Measurements from ENCODE around the gene EFNA2. TPM values are rescaled to one million over a fixed set of nuclear protein-coding genes. Genes with fewer than 3 reads are reported as not detected.
"Not testable (repeated sequence)": the region's sequence is repeated elsewhere in the genome, so short reads cannot be mapped to it uniquely, and the experiment has no call there.

EFNA2 gene
- total and polyA plus RNA-seq, 9 donors = 0.11 TPM; not detected in 8

DNA sequence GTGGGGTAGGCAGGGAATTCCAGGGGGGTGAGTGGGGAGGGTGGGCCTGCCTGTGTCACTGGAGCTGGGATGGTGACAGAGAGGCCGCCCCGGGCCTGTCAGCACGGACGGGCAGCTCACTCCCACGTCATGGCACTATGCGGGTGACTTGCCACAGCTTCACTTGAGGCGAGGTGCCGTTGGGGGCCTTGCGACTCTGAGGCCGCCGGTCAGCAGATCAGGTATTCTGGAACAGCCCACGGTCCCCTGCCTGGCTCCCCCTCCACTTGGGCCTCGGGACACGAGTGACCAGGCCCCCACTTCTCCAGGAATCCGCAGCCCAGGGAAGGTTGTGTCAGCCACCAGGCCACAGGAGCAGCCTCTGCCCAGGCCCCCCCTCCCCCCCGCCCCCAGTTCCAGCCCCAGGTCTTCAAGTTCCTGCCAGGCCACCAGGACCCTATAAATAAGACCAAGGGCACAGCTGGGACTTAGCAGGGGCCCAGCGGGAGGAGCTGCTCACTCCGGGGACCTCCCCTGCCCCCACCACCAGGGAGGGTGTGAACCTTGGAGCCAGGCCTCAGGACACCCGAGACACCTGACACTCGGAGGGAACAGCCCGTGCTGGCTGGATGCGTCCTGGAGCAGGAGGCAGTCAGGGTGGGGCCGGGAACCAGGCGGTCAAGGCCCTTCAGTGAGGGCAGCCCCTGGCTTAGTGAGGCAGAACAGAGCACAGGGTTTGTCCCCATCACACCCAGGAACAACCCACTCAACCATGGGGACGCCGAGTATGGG is 40.0 kb upstream of the EFNA2 start:
- 59 to 69% (median 60%) methylated on average over 20 to 26 of the region's 26 CpGs for WGBS, 3 donors
- Histone ChIP-seq H3K36me3 (no peaks in the 10 kb centered on the region), H3K9me3 (no peaks in the 10 kb centered on the region), H3K27ac (peak overlapping the region; percentile 86 to 92), H3K4me3 (no peak overlapping the region), H3K4me1 (ENCODE audit: insufficient read depth) (peaks cover 21% of the 10 kb centered on the region), H3K27me3 (no peaks in the 10 kb centered on the region)
- DNase-seq = peak; percentile 74 to 91 (median 89)
- TF ChIP-seq EP300 (IDR thresholded peaks at IDR 0.05) (no peak), POLR2A (IDR thresholded peaks at IDR 0.05) (peak; percentile 49)
- TF ChIP-seq, protein P1, sequence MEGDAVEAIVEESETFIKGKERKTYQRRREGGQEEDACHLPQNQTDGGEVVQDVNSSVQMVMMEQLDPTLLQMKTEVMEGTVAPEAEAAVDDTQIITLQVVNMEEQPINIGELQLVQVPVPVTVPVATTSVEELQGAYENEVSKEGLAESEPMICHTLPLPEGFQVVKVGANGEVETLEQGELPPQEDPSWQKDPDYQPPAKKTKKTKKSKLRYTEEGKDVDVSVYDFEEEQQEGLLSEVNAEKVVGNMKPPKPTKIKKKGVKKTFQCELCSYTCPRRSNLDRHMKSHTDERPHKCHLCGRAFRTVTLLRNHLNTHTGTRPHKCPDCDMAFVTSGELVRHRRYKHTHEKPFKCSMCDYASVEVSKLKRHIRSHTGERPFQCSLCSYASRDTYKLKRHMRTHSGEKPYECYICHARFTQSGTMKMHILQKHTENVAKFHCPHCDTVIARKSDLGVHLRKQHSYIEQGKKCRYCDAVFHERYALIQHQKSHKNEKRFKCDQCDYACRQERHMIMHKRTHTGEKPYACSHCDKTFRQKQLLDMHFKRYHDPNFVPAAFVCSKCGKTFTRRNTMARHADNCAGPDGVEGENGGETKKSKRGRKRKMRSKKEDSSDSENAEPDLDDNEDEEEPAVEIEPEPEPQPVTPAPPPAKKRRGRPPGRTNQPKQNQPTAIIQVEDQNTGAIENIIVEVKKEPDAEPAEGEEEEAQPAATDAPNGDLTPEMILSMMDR (IDR thresholded peaks at IDR 0.05) = peak in 1 of 3 donors; percentile 20
- intact Hi-C loops (cut with DNase I) = loop anchor here in 2 of 4 donors (2.0 to 10.0 kb wide), 3 partner anchors 21 to 799 kb away; partner anchors contain the start of genes CNN2 (in 1 of the 2), RNU6-2 (in 1 of the 2) and TMEM259 (in 1 of the 2)

DNA sequence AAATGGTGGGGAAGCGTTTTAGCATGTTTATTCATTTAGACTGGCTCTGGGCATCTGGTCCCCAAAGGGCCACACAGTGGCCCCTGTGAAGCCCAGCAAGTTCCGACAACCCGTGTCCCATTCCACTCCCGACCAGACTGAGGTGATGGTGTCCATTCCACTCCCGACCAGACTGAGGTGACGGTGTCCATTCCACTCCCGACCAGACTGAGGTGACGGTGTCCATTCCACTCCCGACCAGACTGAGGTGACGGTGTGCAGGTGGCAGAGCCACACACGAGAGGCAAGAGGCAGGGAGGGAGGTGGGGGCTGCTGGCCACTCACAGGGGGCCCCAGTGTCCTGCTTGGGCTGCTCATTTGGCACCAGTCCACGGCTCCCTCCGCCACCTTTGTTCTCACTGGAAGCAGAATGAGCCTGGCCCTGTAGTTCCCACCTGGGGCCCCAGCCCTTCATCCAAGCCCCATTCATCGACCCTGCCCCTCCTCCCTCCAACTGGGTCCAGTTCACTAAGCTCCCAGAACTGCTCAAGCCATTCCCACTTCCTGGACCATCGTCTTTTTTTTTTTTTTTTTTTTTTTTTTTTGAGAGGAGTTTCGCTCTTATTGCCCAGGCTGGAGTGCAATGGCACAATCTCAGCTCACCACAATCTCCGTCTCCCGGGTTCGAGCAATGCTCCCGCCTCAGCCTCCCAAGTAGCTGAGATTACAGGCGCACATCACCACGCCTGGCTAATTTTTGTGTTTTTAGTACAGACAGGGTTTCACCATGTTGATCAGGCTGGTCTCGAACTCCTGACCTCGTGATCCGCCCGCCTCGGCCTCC is 39.2 kb upstream of the EFNA2 start:
- intact Hi-C loops (cut with DNase I) = loop anchor here in 1 of 4 donors (10.0 kb wide), 2 partner anchors 222 to 798 kb away; partner anchors contain the start of genes CNN2, RNU6-2 and TMEM259
- 67 to 78% (median 76%) methylated on average over 24 to 27 of the region's 27 CpGs for WGBS, 3 donors
- not testable (repeated sequence) for H3K9me3 ChIP-seq, H3K27me3 ChIP-seq, H3K36me3 ChIP-seq, H3K4me3 ChIP-seq
- Histone ChIP-seq H3K27ac (peak overlapping the region; percentile 86 to 92), H3K4me1 (ENCODE audit: insufficient read depth) (peaks cover 20% of the 10 kb centered on the region)
- DNase-seq = peak; percentile 73 to 83 (median 80)

DNA sequence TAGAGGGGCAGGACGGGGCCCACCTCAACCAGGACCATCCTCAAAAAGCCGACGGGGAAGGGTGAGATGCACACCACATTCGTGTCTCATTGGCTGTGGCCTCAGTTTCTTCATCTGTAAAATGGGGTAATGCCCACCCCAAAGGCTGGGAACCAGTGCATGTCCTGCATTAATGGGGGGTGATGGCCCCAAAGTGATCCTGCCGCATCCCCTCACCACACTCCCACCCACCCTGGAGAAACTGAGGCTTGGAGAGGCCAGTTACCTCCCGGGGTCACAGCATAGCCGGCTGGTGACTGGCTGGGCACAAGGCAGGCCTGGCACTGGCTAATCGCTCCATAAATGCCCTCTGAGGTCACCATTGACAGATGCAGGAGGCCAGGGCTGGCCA is 37.9 kb upstream of the EFNA2 start:
- 67 to 70% (median 69%) methylated on average over 8 of the region's 8 CpGs for WGBS, 3 donors
- intact Hi-C loops (cut with DNase I) = loop anchor here in 1 of 4 donors (10.0 kb wide), 2 partner anchors 223 to 797 kb away; partner anchors contain the start of genes CNN2, RNU6-2 and TMEM259
- H3K36me3 ChIP-seq = no peaks in the 10 kb centered on the region
- H3K4me3 ChIP-seq = peak overlapping the region; percentile 77
- DNase-seq = peak in 1 of 5 donors; percentile 47
- H3K27me3 ChIP-seq = no peaks in the 10 kb centered on the region
- peaks cover 23% of the 10 kb centered on the region for H3K4me1 ChIP-seq (ENCODE audit: insufficient read depth)
- no peak for TF ChIP-seq EP300 (IDR thresholded peaks at IDR 0.05)
- TF ChIP-seq POLR2A (IDR thresholded peaks at IDR 0.05) = no peak
- TF ChIP-seq, protein P1 (IDR thresholded peaks at IDR 0.05) = no peak
- peak overlapping the region; percentile 99 for H3K27ac ChIP-seq
- no peaks in the 10 kb centered on the region for H3K9me3 ChIP-seq

GRCh38 chr19:1248139-1248785 is 37.4 kb upstream of the EFNA2 start, which contains the start of gene MIDN:
Gene MIDN, plus strand, starts transcription at chr19:1248583. Its CDS starts 1,714 bp downstream, at chr19:1250297.
- peak within 1 kb of the TSS; percentile 99 for H3K27ac ChIP-seq
- H3K4me1 ChIP-seq (ENCODE audit: insufficient read depth) = peaks cover 23% of the 10 kb centered on the region
- no peaks in the 10 kb centered on the region for H3K27me3 ChIP-seq
- no peaks in the 10 kb centered on the region for H3K9me3 ChIP-seq
- peak; percentile 88 to 92 (median 90) for DNase-seq
- H3K36me3 ChIP-seq = no peaks in the 10 kb centered on the region
- WGBS, 3 donors = 3 to 4% (median 3%) methylated on average over 35 to 60 of the region's 60 CpGs
- intact Hi-C loops (cut with DNase I) = loop anchor here in 1 of 4 donors (10.0 kb wide), 2 partner anchors 223 to 797 kb away; partner anchors contain the start of genes CNN2, RNU6-2 and TMEM259
- TF ChIP-seq EP300 (IDR thresholded peaks at IDR 0.05) (peak; percentile 40), POLR2A (IDR thresholded peaks at IDR 0.05) (peak; percentile 88)
- TF ChIP-seq, protein P1 (IDR thresholded peaks at IDR 0.05) = peak in 1 of 3 donors; percentile 53
- peak within 1 kb of the TSS; percentile 77 for H3K4me3 ChIP-seq
